K562 (cell line): ENCODE results near the gene GDAP1L1. TPM values are rescaled to one million over a fixed set of nuclear protein-coding genes. Genes with fewer than 3 reads are reported as not detected.

ENCODE experiments used
- ATAC-seq: fragments of 200-7000 bp; cut with Tn5 transposase; 3 replicates; pipeline ENCODE4 v1.9.1; 2020; ENCODE audit warnings: moderate library complexity
- BruUV-seq: library from RNA; stranded (reverse); fragments of 400-500 nt; replicated peaks from 2 replicates; lab custom pipeline; 2021; lab: Mats Ljungman, UMichigan
- CTCF ChIA-PET: fragments of 300-600 bp; formaldehyde crosslinking; extraction: SDS; loops from one replicate; lab custom pipeline; 2021; ENCODE audit warnings: low intra/inter-chr PET ratio; lab: Yijun Ruan, JAX
- POLR2A ChIA-PET: fragments of 300-600, 350-650 bp; sonication (Branson Sonifier 250); formaldehyde crosslinking; extraction: SDS; loops from one replicate; lab custom pipeline; 2021; ENCODE audit warnings: antibody characterized with exemption, inconsistent platforms; lab: Yijun Ruan, JAX
- DNase-seq, 4 experiments: peaks; one replicate each; pipeline versions ENCODE4 v3.0.0 to v3.0.0-alpha.2; 2011 to 2018; ENCODE audit warnings: low spot score in 3 of 4, mixed read lengths in 3 of 4; ENCODE audit errors: extremely low read depth in 1 of 4
- FAIRE-seq: peaks from 2 replicates; lab custom pipeline; 2011; peaks lifted over from hg19 to GRCh38; lab: Jason Lieb, UNC
- H2AFZ ChIP-seq: 2 replicates; pipeline ENCODE4 v1.6.0; 2011; ENCODE audit warnings: low read depth, low read length, control low read depth, inconsistent platforms
- H3K27ac ChIP-seq: fragments of 200-600 bp; 3 replicates; pipeline ENCODE4 v1.8.0; 2011; ENCODE audit warnings: low read depth, mild to moderate bottlenecking, control low read depth, inconsistent platforms, low read length, moderate library complexity, mixed read lengths; ENCODE audit errors: extremely low read depth
- H3K27me3 ChIP-seq, 2 experiments: fragments of 300-600 bp in 1 of 2; 2 replicates in 1 of 2; 3 replicates in 1 of 2; pipeline versions ENCODE4 v1.6.0 to v1.8.0; 2011; ENCODE audit warnings: inconsistent platforms in 2 of 2, low read length in 2 of 2, mild to moderate bottlenecking in 1 of 2, mixed read lengths in 1 of 2, moderate library complexity in 1 of 2; ENCODE audit not compliant: control insufficient read depth in 2 of 2, insufficient read depth in 2 of 2
- H3K36me3 ChIP-seq: fragments of 300-600 bp; 3 replicates; pipeline ENCODE4 v1.8.0; 2011; ENCODE audit warnings: mild to moderate bottlenecking, low read length, inconsistent platforms; ENCODE audit not compliant: control insufficient read depth, insufficient read depth
- H3K4me1 ChIP-seq, 2 experiments: fragments of 200-600 bp in 1 of 2; replicated peaks in 1 of 2; 2 replicates in 1 of 2; 3 replicates in 1 of 2; pipeline versions ENCODE4 v1.5.1 to v1.8.0; 2011; ENCODE audit warnings: inconsistent platforms in 2 of 2, low read length in 2 of 2, mild to moderate bottlenecking in 1 of 2, mixed read lengths in 1 of 2, moderate library complexity in 1 of 2; ENCODE audit not compliant: control insufficient read depth in 2 of 2, insufficient read depth in 2 of 2
- H3K4me2 ChIP-seq: 2 replicates; pipeline ENCODE4 v1.6.1; 2011; ENCODE audit warnings: low read length, control low read depth, inconsistent platforms, mixed read lengths; ENCODE audit not compliant: insufficient read depth
- H3K4me3 ChIP-seq: fragments of 200-600 bp; sonication (generic), shearing (Covaris generic); 2 replicates; pipeline ENCODE4 v1.5.1; 2016; ENCODE audit warnings: control low read depth, inconsistent platforms
- H3K79me2 ChIP-seq: fragments of 200-600 bp; 3 replicates; pipeline ENCODE4 v1.8.0; 2011; ENCODE audit warnings: low read length, inconsistent platforms; ENCODE audit not compliant: control insufficient read depth, insufficient read depth
- H3K9ac ChIP-seq, 2 experiments: 2 replicates each; pipeline versions ENCODE4 v1.6.0 to v1.6.1; 2011; ENCODE audit warnings: low read depth in 2 of 2, low read length in 2 of 2, control low read depth in 1 of 2, inconsistent platforms in 1 of 2, mild to moderate bottlenecking in 1 of 2, mixed read lengths in 1 of 2; ENCODE audit not compliant: insufficient read depth in 1 of 2
- H3K9me1 ChIP-seq: one replicate; pipeline ENCODE4 v1.6.0; 2011; ENCODE audit warnings: inconsistent platforms, mild to moderate bottlenecking, low read length, moderate library complexity; ENCODE audit not compliant: control insufficient read depth, insufficient read depth
- H3K9me3 ChIP-seq: replicated peaks from 2 replicates; pipeline ENCODE4 v1.5.1; 2011; ENCODE audit warnings: low read depth, low read length, inconsistent platforms; ENCODE audit not compliant: control insufficient read depth, insufficient read depth
- H4K20me1 ChIP-seq: replicated peaks from 2 replicates; pipeline ENCODE4 v1.6.1; 2011; ENCODE audit warnings: low read length, inconsistent platforms, mixed read lengths; ENCODE audit not compliant: control insufficient read depth, insufficient read depth
- FOXJ2 ChIP-seq: fragments of 200-800 bp; sonication (Bioruptor generic); IDR thresholded peaks from 2 replicates; pipeline ENCODE4 v1.6.1; 2016; ENCODE audit warnings: missing genetic modification characterization, missing compliant biosample characterization
- HCFC1 ChIP-seq: IDR thresholded peaks from 2 replicates; pipeline ENCODE4 v1.6.1; 2012; ENCODE audit warnings: low read depth, low read length, improper control_type of control experiment
- NFE2L1 ChIP-seq: fragments of 450-650 bp; IDR thresholded peaks from 2 replicates; pipeline ENCODE4 v1.6.1; 2016; ENCODE audit warnings: missing genetic modification characterization, low read depth, mild to moderate bottlenecking, missing compliant biosample characterization, moderate library complexity, borderline replicate concordance
- PHTF2 ChIP-seq: fragments of 250-450 bp; sonication (Bioruptor Pico); IDR thresholded peaks from 2 replicates; pipeline ENCODE4 v1.5.0; 2021; ENCODE audit warnings: mild to moderate bottlenecking
- RBM15 ChIP-seq: fragments of 200-400 bp; formaldehyde crosslinking; IDR thresholded peaks from 2 replicates; pipeline ENCODE4 v1.6.1; 2018; ENCODE audit warnings: mild to moderate bottlenecking, low read length, moderate library complexity; ENCODE audit not compliant: insufficient read depth
- SMARCA5 ChIP-seq: fragments of 450-650 bp; IDR thresholded peaks from 2 replicates; pipeline ENCODE4 v1.6.1; 2016
- TEAD4 ChIP-seq, 2 experiments: sonication (generic) in 1 of 2; formaldehyde crosslinking in 1 of 2; IDR thresholded peaks; 2 replicates each; pipeline versions ENCODE4 v1.6.1 to v1.8.0; 2012 to 2022; ENCODE audit warnings: borderline replicate concordance in 1 of 2, inconsistent platforms in 1 of 2, low read length in 1 of 2, mild to moderate bottlenecking in 1 of 2, missing genetic modification reagents in 1 of 2
- ZNF12 ChIP-seq: sonication (generic); formaldehyde crosslinking; IDR thresholded peaks from 2 replicates; pipeline ENCODE4 v1.4.0; 2020; ENCODE audit warnings: mild to moderate bottlenecking, missing genetic modification reagents
- ZNF384 ChIP-seq: IDR thresholded peaks from 2 replicates; pipeline ENCODE4 v1.6.1; 2012; ENCODE audit warnings: low read depth, low read length, improper control_type of control experiment
- ZNF589 ChIP-seq: fragments of 200-800 bp; sonication (Bioruptor generic); IDR thresholded peaks from 2 replicates; pipeline ENCODE4 v1.6.1; 2016; ENCODE audit warnings: low read depth, missing genetic modification characterization, missing compliant biosample characterization
- WGBS: fragments of 100-300 bp; shearing (Covaris generic); methylation state at CpG from one replicate; pipeline ENCODE4 v1.1.6; 2016; ENCODE audit warnings: low coverage, mixed read lengths; ENCODE audit not compliant: insufficient coverage; ENCODE audit errors: missing lambda C conversion rate; 5-methylcytosine and 5-hydroxymethylcytosine counted together
- in situ Hi-C: fragments of 300-500 bp; cut with MboI; formaldehyde crosslinking; loops from 4 replicates; pipeline ENCODE4 v1.15.0; 2018; ENCODE audit warnings: inconsistent platforms, mixed read lengths
- intact Hi-C: fragments of 100-400 bp; cut with micrococcal nuclease; formaldehyde crosslinking; loops from 2 replicates; pipeline ENCODE4 v1.14.2; 2022
- polyA plus RNA-seq, 8 experiments: library from polyadenylated mRNA; depleted of rRNA in 4 of 8; stranded (reverse) in 5 of 8; unstranded in 3 of 8; fragments of >200 nt; fragmentation: Nextera tagmentation in 2 of 8; fragmentation: Illumina TruSeq in 1 of 8; extraction: Ambion mirVana in 2 of 8; extraction: Trizol in 1 of 8; gene quantifications; 2 replicates each; pipeline versions ENCODE4 v1.2.1 to v1.2.3, GENCODE V29; 2011 to 2014; ENCODE audit warnings: inconsistent platforms in 1 of 8, missing spikeins in 1 of 8
- total RNA-seq, 7 experiments: library from RNA; depleted of rRNA in 6 of 7; stranded (reverse); fragments of >200 nt in 6 of 7; fragmentation: Illumina TruSeq in 2 of 7; extraction: Trizol in 2 of 7; gene quantifications; 2 replicates each; pipeline versions ENCODE4 v1.2.1 to v1.2.3, GENCODE V29; 2011 to 2021; ENCODE audit warnings: low replicate concordance in 1 of 7
- TF ChIP-seq, protein P1 (sequence below): fragments of 450-650 bp; formaldehyde crosslinking; IDR thresholded peaks from 2 replicates; pipeline ENCODE4 v1.4.0; 2020; ENCODE audit warnings: mild to moderate bottlenecking
- TF ChIP-seq, protein P2 (sequence below): fragments of 450-650 bp; formaldehyde crosslinking; IDR thresholded peaks from 2 replicates; pipeline ENCODE4 v1.4.0; 2020; ENCODE audit warnings: mild to moderate bottlenecking, mixed read lengths
- TF ChIP-seq, protein P3 (sequence below): sonication (generic); formaldehyde crosslinking; IDR thresholded peaks from 2 replicates; pipeline ENCODE4 v1.8.0; 2022; ENCODE audit warnings: mild to moderate bottlenecking, low read depth, missing genetic modification reagents

Gene GDAP1L1
- total and polyA plus RNA-seq, 9 of the 15 experiments (the other 6 are each of a cell fraction or from before 2014, with no cell fraction given), result 0.06 to 0.40 (median 0.19) TPM; not detected in 5

DNA sequence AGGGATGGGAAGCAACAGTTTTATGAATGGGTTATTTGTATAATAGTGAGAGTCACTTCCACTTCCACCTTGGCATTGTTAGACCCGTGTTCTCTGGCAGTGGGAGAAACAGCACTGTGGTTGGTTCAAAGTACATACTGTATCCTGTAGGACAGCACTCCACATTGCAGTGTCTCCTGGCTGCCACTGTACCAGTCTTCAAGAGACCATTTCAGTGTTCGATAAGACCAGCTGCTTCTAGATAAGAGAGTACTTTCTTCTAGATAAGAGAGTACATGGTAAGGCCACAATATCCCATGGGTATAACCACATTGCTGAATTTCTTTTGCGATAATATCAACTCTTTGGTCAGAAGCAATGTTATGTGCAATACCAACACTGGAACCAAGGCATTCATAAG is 35.1 kb downstream of the GDAP1L1 start:
- 4% methylated on average over 3 of the region's 3 CpGs for WGBS
- Histone ChIP-seq H3K79me2 (no peaks in the 10 kb centered on the region), H3K27me3 (peaks cover 16 to 28% of the 10 kb centered on the region in 2 experiments; a peak in 4 of 5 replicates), H2AFZ (no peak overlapping the region), H4K20me1 (peaks cover 5% of the 10 kb centered on the region; the same call in 1 of the 2 replicates), H3K4me2 (no peak overlapping the region), H3K4me3 (no peak overlapping the region), H3K9me3 (no peaks in the 10 kb centered on the region), H3K27ac (no peak overlapping the region), H3K36me3 (no peaks in the 10 kb centered on the region), H3K4me1 (no peaks in the 10 kb centered on the region), H3K9me1 (no peaks in the 10 kb centered on the region), H3K9ac (no peak overlapping the region)
- ChIA-PET CTCF (no interaction called here), POLR2A (interaction anchor here (0.6 kb wide), 1 partner anchor 123 kb away, joined by 3 read pairs; no protein-coding TSS in a partner anchor)
- intact Hi-C loops, result no loop called here
- ATAC-seq, result no peak
- BruUV-seq, result no TSS peak
- TF ChIP-seq ZNF589 (CRISPR knock-in tag) (no peak), FOXJ2 (no peak), SMARCA5 (no peak), PHTF2 (CRISPR knock-in tag) (no peak), ZNF384 (no peak), ZNF12 (CRISPR knock-in tag) (no peak), TEAD4 (IDR thresholded peaks at IDR 0.05; ENCODE audit: low read length) (no peak), TEAD4 (CRISPR knock-in tag; IDR thresholded peaks at IDR 0.05; ENCODE audit: borderline replicate concordance) (no peak), RBM15 (no peak), HCFC1 (no peak), NFE2L1 (tag) (no peak)
- TF ChIP-seq, protein P1, sequence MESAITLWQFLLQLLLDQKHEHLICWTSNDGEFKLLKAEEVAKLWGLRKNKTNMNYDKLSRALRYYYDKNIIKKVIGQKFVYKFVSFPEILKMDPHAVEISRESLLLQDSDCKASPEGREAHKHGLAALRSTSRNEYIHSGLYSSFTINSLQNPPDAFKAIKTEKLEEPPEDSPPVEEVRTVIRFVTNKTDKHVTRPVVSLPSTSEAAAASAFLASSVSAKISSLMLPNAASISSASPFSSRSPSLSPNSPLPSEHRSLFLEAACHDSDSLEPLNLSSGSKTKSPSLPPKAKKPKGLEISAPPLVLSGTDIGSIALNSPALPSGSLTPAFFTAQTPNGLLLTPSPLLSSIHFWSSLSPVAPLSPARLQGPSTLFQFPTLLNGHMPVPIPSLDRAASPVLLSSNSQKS (CRISPR knock-in tag), result no peak
- TF ChIP-seq, protein P2, sequence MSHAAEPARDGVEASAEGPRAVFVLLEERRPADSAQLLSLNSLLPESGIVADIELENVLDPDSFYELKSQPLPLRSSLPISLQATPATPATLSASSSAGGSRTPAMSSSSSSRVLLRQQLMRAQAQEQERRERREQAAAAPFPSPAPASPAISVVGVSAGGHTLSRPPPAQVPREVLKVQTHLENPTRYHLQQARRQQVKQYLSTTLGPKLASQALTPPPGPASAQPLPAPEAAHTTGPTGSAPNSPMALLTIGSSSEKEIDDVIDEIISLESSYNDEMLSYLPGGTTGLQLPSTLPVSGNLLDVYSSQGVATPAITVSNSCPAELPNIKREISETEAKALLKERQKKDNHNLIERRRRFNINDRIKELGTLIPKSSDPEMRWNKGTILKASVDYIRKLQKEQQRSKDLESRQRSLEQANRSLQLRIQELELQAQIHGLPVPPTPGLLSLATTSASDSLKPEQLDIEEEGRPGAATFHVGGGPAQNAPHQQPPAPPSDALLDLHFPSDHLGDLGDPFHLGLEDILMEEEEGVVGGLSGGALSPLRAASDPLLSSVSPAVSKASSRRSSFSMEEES, result no peak
- TF ChIP-seq, protein P3, sequence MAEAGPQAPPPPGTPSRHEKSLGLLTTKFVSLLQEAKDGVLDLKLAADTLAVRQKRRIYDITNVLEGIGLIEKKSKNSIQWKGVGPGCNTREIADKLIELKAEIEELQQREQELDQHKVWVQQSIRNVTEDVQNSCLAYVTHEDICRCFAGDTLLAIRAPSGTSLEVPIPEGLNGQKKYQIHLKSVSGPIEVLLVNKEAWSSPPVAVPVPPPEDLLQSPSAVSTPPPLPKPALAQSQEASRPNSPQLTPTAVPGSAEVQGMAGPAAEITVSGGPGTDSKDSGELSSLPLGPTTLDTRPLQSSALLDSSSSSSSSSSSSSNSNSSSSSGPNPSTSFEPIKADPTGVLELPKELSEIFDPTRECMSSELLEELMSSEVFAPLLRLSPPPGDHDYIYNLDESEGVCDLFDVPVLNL (CRISPR knock-in tag), result no peak
- in situ Hi-C loops, result no loop called here
- FAIRE-seq, result no peak
- DNase-seq, result no peak
